ENCODE data around the gene PDYN.

GRCh38 chr20:1959156-1959555, 34.7 kb downstream of the PDYN start:
- TF ChIP-seq CTCF (IDR thresholded peaks at IDR 0.05) (no peak), EZH2 (IDR thresholded peaks at IDR 0.05) (no peak)
